HEK293 (cell line): ENCODE measurements around the gene PTPRN2.

Source experiments
- CTCF ChIA-PET: fragments of 350-600 bp; formaldehyde crosslinking; extraction: SDS; loops from one replicate; lab custom pipeline; 2021; ENCODE audit warnings: antibody characterized with exemption; lab: Yijun Ruan, JAX
- POLR2A ChIA-PET: fragments of 300-600 bp; formaldehyde crosslinking; extraction: SDS; loops from one replicate; lab custom pipeline; 2020; ENCODE audit warnings: antibody characterized with exemption, inconsistent platforms; lab: Yijun Ruan, JAX
- H3K27ac ChIP-seq: fragments of 200-500 bp; sonication (Bioruptor generic); 2 replicates; pipeline ENCODE4 v1.5.1; 2014; ENCODE audit warnings: low read depth, low read length, control low read depth, inconsistent platforms; ENCODE audit errors: extremely low read depth
- H3K36me3 ChIP-seq, 2 experiments: fragments of 200-500 bp in 1 of 2; sonication (Bioruptor generic) in 1 of 2; 1 replicate in 1 of 2; 2 replicates in 1 of 2; pipeline ENCODE4 v1.5.1; 2014 to 2017; ENCODE audit warnings: inconsistent platforms in 2 of 2, low read length in 2 of 2; ENCODE audit not compliant: control insufficient read depth in 2 of 2, insufficient read depth in 1 of 2
- H3K4me1 ChIP-seq: fragments of 200-500 bp; sonication (Bioruptor generic); 2 replicates; pipeline ENCODE4 v1.5.1; 2014; ENCODE audit warnings: mild to moderate bottlenecking, low read length, inconsistent platforms; ENCODE audit not compliant: control insufficient read depth, insufficient read depth
- H3K4me3 ChIP-seq: 2 replicates; pipeline ENCODE4 v1.5.1; 2011; ENCODE audit warnings: low read depth, mild to moderate bottlenecking, control low read depth, low read length, moderate library complexity
- H3K9me3 ChIP-seq: fragments of 200-500 bp; sonication (Bioruptor generic); 2 replicates; pipeline ENCODE4 v1.5.1; 2014; ENCODE audit warnings: low read depth, low read length, inconsistent platforms; ENCODE audit not compliant: control insufficient read depth, insufficient read depth
- CTCF ChIP-seq: fragments of 450-650 bp; formaldehyde crosslinking; IDR thresholded peaks from 2 replicates; pipeline ENCODE4 v1.5.1; 2016; ENCODE audit warnings: missing biosample characterization, missing genetic modification characterization
- GFI1B ChIP-seq: fragments of 450-650 bp; formaldehyde crosslinking; IDR thresholded peaks from 2 replicates; pipeline ENCODE4 v1.5.1; 2016; ENCODE audit warnings: missing biosample characterization, missing genetic modification characterization
- GLI2 ChIP-seq: fragments of 450-650 bp; formaldehyde crosslinking; IDR thresholded peaks from 2 replicates; pipeline ENCODE4; 2017; ENCODE audit warnings: missing biosample characterization, missing genetic modification characterization, low read depth, borderline replicate concordance
- GLI4 ChIP-seq: fragments of 450-650 bp; formaldehyde crosslinking; IDR thresholded peaks from 2 replicates; pipeline ENCODE4 v1.5.1; 2016; ENCODE audit warnings: missing biosample characterization, missing genetic modification characterization
- GLIS1 ChIP-seq: fragments of 450-650 bp; formaldehyde crosslinking; IDR thresholded peaks from 2 replicates; pipeline ENCODE4 v1.5.1; 2016; ENCODE audit warnings: missing biosample characterization, missing genetic modification characterization
- IKZF3 ChIP-seq: fragments of 450-650 bp; IDR thresholded peaks from 2 replicates; pipeline ENCODE4 v1.5.0; 2018; ENCODE audit warnings: missing biosample characterization, mild to moderate bottlenecking, missing genetic modification characterization, moderate library complexity
- KLF1 ChIP-seq: fragments of 450-650 bp; formaldehyde crosslinking; IDR thresholded peaks from 2 replicates; pipeline ENCODE4 v1.5.1; 2016; ENCODE audit warnings: missing biosample characterization, missing genetic modification characterization
- KLF10 ChIP-seq: fragments of 450-650 bp; IDR thresholded peaks from 2 replicates; pipeline ENCODE4 v1.5.1; 2018; ENCODE audit warnings: missing biosample characterization, mild to moderate bottlenecking, missing genetic modification characterization
- REST ChIP-seq: fragments of 450-650 bp; formaldehyde crosslinking; IDR thresholded peaks from 2 replicates; pipeline ENCODE4 v1.5.1; 2016; ENCODE audit warnings: missing biosample characterization, missing genetic modification characterization
- ZBTB11 ChIP-seq: fragments of 450-650 bp; formaldehyde crosslinking; conservative IDR thresholded peaks from 2 replicates; pipeline ENCODE4 v1.5.1; 2016; ENCODE audit warnings: low read depth, missing biosample characterization, missing genetic modification characterization
- ZBTB8A ChIP-seq: fragments of 450-650 bp; formaldehyde crosslinking; IDR thresholded peaks from 2 replicates; pipeline ENCODE4 v1.5.1; 2016; ENCODE audit warnings: missing biosample characterization, missing genetic modification characterization
- ZNF155 ChIP-seq: fragments of 450-650 bp; formaldehyde crosslinking; IDR thresholded peaks from 2 replicates; pipeline ENCODE4 v1.5.1; 2016; ENCODE audit warnings: missing biosample characterization, missing genetic modification characterization
- ZNF19 ChIP-seq: fragments of 450-650 bp; formaldehyde crosslinking; IDR thresholded peaks from 2 replicates; pipeline ENCODE4; 2016; ENCODE audit warnings: missing biosample characterization, missing genetic modification characterization, low read depth
- ZNF223 ChIP-seq: fragments of 450-650 bp; formaldehyde crosslinking; IDR thresholded peaks from 2 replicates; pipeline ENCODE4 v1.5.1; 2016; ENCODE audit warnings: missing biosample characterization, missing genetic modification characterization
- ZNF248 ChIP-seq: fragments of 450-650 bp; formaldehyde crosslinking; IDR thresholded peaks from 2 replicates; pipeline ENCODE4 v1.5.1; 2017; ENCODE audit warnings: missing biosample characterization, missing genetic modification characterization
- ZNF324 ChIP-seq: fragments of 450-650 bp; formaldehyde crosslinking; IDR thresholded peaks from 2 replicates; pipeline ENCODE4 v1.5.1; 2016; ENCODE audit warnings: missing biosample characterization, missing genetic modification characterization
- ZNF341 ChIP-seq: fragments of 450-650 bp; formaldehyde crosslinking; IDR thresholded peaks from 2 replicates; pipeline ENCODE4; 2016; ENCODE audit warnings: low read depth, missing biosample characterization, missing genetic modification characterization
- ZNF37A ChIP-seq: fragments of 450-650 bp; IDR thresholded peaks from 2 replicates; pipeline ENCODE4 v1.5.1; 2018; ENCODE audit warnings: missing biosample characterization, missing genetic modification characterization
- ZNF510 ChIP-seq: fragments of 450-650 bp; formaldehyde crosslinking; IDR thresholded peaks from 2 replicates; pipeline ENCODE4 v1.5.1; 2018; ENCODE audit warnings: mild to moderate bottlenecking, missing genetic modification characterization, missing biosample characterization; ENCODE audit not compliant: insufficient replicate concordance
- ZNF514 ChIP-seq: fragments of 450-650 bp; formaldehyde crosslinking; IDR thresholded peaks from 2 replicates; pipeline ENCODE4 v1.5.1; 2016; ENCODE audit warnings: missing biosample characterization, missing genetic modification characterization
- ZNF670 ChIP-seq: fragments of 450-650 bp; formaldehyde crosslinking; IDR thresholded peaks from 2 replicates; pipeline ENCODE4 v1.5.1; 2016; ENCODE audit warnings: missing biosample characterization, missing genetic modification characterization, low read depth
- ZNF701 ChIP-seq: fragments of 450-650 bp; formaldehyde crosslinking; IDR thresholded peaks from 2 replicates; pipeline ENCODE4 v1.5.1; 2016; ENCODE audit warnings: missing biosample characterization, missing genetic modification characterization
- ZNF830 ChIP-seq: fragments of 450-650 bp; IDR thresholded peaks from 2 replicates; pipeline ENCODE4 v1.5.0; 2018; ENCODE audit warnings: missing biosample characterization, missing genetic modification characterization, low read depth, mild to moderate bottlenecking, moderate library complexity
- ZSCAN23 ChIP-seq: fragments of 450-650 bp; formaldehyde crosslinking; IDR thresholded peaks from 2 replicates; pipeline ENCODE4 v1.5.1; 2016; ENCODE audit warnings: missing biosample characterization, missing genetic modification characterization
- ZSCAN5A ChIP-seq: fragments of 450-650 bp; formaldehyde crosslinking; IDR thresholded peaks from 2 replicates; pipeline ENCODE4 v1.5.1; 2016; ENCODE audit warnings: missing biosample characterization, missing genetic modification characterization
- ZXDB ChIP-seq: fragments of 450-650 bp; formaldehyde crosslinking; IDR thresholded peaks from 2 replicates; pipeline ENCODE4 v1.5.1; 2016; ENCODE audit warnings: missing biosample characterization, missing genetic modification characterization

Gene PTPRN2

GRCh38 chr7:157635669-157636068, 952.0 kb downstream of the PTPRN2 start:
- H3K9me3 ChIP-seq: no peaks in the 10 kb centered on the region
- H3K36me3 ChIP-seq: no peaks in the 10 kb centered on the region
- H3K27ac ChIP-seq: no peak overlapping the region
- no peak overlapping the region for H3K4me3 ChIP-seq
- TF ChIP-seq GLIS1 (tag by site-specific recombination) (no peak), REST (no peak), GLI4 (tag by site-specific recombination) (no peak), ZNF37A (no peak), ZNF670 (tag by site-specific recombination) (no peak), ZXDB (tag by site-specific recombination) (no peak), ZNF248 (no peak), GLI2 (tag by site-specific recombination) (no peak), ZBTB8A (tag by site-specific recombination) (no peak), KLF10 (tag by site-specific recombination) (no peak), ZSCAN5A (tag by site-specific recombination) (no peak), CTCF (tag by site-specific recombination) (no peak), IKZF3 (tag by site-specific recombination) (no peak), KLF1 (no peak), ZNF830 (tag by site-specific recombination) (no peak)
- H3K4me1 ChIP-seq: no peaks in the 10 kb centered on the region
- ChIA-PET POLR2A (no interaction called here), CTCF (no interaction called here)

GRCh38 chr7:157635148-157635500, 952.5 kb downstream of the PTPRN2 start:
- Histone ChIP-seq H3K27ac (no peak overlapping the region), H3K4me1 (no peaks in the 10 kb centered on the region), H3K36me3 (no peaks in the 10 kb centered on the region), H3K9me3 (no peaks in the 10 kb centered on the region), H3K4me3 (no peak overlapping the region)
- CTCF ChIA-PET: no interaction called here
- POLR2A ChIA-PET: no interaction called here
- TF ChIP-seq GFI1B (tag by site-specific recombination) (no peak), ZNF324 (tag by site-specific recombination) (no peak), ZNF155 (tag by site-specific recombination) (no peak), ZBTB11 (tag by site-specific recombination) (no peak), ZNF341 (no peak), ZNF19 (tag by site-specific recombination) (no peak), ZNF701 (tag by site-specific recombination) (no peak), ZNF223 (tag by site-specific recombination) (no peak), ZNF514 (no peak), ZNF510 (tag by site-specific recombination) (no peak), CTCF (tag by site-specific recombination) (no peak), ZSCAN23 (tag by site-specific recombination) (no peak)
